NCI-H146 treated with DMSO at 0.1 percent for 48 hours (cell line): ENCODE data around the gene SCGB3A1.

Experiments
- DNase-seq: peaks from one replicate; lab custom pipeline; 2025; ENCODE audit not compliant: unreplicated experiment; lab: John Stamatoyannopoulos, UW

Gene SCGB3A1, protein sequence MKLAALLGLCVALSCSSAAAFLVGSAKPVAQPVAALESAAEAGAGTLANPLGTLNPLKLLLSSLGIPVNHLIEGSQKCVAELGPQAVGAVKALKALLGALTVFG

DNA sequence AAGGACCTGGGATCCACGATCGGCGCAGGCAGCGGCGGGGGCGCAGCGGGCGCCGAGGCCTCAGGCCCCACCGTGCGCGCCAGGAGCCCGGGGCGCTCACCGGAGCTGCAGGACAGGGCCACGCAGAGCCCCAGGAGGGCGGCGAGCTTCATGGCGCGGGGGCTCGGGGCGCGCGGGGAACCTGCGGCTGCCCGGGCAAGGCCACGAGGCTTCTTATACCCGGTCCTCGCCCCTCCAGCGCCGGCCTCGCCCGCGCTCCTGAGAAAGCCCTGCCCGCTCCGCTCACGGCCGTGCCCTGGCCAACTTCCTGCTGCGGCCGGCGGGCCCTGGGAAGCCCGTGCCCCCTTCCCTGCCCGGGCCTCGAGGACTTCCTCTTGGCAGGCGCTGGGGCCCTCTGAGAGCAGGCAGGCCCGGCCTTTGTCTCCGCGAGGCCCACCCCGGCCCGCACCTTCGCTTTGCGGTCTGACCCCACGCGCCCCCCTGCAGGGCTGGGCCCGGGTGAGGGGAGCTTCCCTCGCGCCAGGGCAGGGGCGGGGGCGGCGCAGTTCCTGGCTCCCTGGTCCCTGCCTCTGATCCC, at the start of gene SCGB3A1:
Gene SCGB3A1, minus strand, starts transcription at position 189 of the 577 bp plus-strand sequence. Its CDS starts 37 bp downstream, at position 152.
- DNase-seq, result no peak

DNA sequence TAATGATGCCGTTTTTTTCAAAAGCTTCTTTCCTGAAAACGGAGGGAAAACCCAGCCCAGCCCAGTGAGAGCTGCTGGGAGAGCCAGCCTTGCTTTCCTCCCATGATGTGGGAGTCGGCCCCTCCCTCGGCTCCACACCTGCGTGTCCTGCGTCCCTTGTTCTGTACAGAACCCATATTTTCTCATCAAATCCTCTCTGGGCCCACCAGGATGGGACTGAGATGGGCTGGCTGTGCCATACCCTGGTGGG, 49.2 kb upstream of the SCGB3A1 start:
- no peak for DNase-seq

DNA sequence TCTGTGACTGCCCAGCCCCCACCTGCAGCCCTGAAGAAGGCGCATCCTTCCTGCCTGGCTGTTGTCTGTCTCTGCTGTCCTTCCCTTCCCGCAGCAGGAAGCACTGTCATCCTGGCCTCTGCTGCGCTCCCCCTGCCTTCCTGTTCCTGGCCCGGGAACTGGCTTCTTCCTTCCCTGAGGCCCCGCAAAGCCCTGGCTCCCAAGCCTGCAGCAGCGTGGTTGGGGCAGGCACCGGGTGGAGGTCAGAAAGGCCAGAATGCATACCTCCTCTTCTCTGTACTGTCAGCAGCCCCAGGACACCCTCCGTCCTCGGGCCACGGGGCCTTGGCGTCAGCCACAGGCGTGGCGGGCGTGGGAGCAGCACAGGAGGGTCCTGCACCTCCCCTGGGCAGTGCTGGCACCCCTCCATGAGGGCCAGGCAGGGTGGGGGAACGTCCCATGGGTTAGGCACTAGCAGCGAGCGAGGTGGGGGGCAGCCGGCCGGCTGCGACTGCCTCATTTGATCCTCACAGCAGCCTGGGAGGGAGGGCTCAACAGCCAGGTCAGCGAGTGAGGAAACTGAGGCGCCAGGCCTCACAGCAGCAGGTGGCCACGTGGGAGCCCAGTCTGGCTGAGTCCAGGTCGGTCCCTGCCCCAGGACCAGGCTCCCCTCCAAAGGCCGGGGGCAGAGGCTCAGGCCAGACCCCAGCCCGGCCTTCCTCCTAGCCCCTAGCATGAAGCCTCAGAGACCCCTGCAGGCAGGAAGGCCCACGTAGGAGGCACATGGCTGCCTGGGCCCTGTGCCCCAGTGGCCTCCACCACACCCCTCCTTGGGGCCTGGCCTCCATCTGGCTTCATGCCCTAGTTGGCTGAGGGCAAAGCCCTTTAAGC, 48.7 kb upstream of the SCGB3A1 start:
- no peak for DNase-seq

DNA sequence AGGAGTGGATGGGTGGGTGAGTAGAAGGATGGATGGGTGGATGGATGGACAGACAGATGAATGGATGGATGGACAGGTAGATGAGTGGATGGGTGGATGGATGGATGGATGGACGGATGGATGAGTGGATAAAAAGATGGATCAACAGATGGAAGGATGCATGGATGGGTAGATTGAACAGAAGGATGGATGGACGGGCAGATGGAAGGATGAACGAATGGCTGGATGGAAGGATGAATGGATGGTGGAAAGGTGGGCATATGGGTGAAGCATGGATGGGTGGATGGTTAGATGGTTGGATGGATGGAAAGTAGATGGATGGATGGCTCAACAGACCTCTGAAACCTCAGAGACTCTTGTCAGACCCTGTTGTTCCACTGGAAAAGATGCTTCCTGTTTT, 48.0 kb upstream of the SCGB3A1 start:
- no peak for DNase-seq

DNA sequence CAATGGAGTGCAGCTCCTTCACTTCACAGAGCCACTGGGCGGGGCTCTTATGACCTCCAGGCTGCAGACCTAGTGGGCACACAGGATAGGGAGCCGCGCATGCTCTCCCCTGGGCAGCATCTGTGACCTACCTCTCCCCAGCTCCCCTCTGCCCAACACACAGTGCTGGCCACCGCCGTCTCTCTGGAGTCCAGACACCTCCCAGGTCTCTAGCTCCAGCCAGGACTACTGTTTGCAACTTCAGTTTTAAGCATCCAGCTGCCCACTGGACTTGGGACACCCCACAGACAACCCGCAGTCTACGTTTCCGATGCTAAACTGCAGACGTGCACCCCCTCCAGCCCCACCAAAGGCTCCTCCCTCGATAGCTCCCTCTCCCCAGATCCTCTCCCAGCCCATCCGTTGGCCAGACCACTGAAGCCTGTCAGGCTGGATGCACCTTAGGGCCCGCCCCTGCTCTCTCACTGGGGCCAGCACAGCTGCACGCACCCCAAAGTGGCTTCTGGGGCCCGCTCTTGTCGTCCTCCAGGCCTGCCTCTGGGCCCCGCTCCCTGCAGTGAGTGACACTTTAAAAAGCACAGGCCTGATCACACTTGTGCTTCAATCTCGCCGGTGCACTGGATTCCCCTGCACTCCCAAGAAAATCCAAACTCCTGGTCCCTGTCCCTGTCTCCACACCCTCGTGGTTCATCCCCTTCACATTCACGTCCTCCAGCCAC, 46.8 kb upstream of the SCGB3A1 start:
- DNase-seq, result no peak

DNA sequence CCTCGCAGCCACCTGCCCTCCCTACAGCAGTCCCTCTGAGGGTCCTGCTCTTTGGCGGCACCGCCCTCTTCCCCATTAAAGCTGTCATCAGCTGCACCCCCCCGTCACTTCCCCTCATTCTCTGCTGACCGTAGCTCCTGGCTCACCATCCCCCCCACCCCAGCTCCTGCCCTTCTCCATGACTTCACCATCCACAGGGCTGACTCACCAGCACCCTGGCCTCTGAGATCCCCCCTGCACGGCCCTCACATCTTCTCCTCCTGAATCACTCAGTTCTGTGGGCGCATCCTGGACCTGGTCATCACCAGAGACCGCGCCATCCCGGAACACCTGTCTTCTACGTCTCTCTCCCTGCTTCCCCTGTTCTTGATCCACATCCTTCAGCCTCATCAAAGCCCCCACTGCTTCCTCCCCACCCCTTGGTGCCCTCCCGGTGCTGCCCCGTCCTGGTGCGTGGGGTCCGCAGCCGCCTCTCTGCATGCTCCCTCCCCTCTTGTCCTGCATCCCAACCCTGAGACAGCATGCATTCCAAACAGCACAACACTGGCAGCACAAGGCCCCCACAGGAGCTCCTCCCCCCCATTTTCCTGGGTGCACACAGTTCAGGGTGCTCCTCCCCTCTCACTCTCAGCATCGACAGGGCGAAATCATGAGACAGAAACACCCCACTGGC, 45.2 kb upstream of the SCGB3A1 start:
- no peak for DNase-seq

DNA sequence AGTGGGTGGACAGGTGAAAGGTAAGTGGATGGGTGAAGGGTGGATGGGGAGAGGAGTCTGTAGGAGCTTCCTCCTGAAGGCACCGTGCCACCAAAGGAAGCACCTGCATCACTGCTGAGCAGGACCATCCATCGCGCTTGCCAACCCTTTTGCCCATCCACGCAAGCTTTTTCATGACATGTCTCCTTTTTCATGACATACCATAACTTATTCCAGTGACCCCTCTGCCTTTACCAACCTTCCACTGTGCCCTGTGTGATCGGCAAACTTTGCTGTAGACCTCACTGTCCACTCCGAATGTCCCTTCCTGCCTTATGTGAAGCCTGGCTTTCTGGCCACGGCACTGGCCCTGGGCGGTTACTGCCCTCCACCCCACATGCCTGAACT, 44.7 kb upstream of the SCGB3A1 start:
- no peak for DNase-seq

DNA sequence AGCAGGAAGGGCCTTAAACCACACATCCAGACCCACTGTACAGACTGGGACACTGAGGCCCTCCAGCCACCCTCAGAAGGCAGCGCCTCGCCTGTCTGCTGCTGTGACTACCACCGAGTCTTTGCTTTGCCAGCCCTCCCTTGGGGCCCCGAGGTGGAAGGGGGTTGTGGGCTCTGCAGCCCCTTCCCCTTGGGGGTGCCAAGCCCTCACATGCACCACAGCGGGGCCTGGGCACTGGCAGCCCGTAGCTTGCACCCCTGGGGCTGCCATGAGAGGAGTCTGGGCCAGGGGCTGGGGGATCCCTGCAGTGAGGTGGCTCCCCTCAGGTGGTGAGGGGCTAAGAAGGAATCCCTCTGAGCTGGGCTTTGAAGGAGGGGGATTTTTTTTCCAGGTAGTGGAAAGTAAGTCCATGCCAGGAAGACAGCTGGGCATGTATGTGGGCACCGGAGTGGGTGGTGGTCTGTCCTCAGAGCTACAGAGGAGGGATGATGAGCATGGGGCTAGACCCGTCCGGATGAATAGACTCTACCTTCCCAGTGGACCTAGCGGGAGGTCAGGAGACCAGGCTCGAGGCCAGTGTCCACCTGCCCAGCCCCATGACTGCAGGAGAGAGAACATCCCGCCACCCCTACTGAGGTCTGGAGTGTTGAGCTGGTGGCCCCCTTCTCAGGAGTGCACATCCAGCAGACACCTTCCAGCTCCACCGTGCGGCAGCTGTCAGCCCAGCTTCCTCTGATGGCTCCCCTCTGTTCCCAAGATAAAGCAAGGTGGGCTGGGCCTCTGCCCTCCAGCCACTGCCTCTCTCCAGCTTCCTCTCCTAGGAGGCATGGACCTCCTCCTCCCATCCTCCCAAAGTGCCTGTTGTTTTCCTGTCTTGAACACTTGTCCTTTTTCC, 42.2 kb upstream of the SCGB3A1 start:
- DNase-seq, result no peak

DNA sequence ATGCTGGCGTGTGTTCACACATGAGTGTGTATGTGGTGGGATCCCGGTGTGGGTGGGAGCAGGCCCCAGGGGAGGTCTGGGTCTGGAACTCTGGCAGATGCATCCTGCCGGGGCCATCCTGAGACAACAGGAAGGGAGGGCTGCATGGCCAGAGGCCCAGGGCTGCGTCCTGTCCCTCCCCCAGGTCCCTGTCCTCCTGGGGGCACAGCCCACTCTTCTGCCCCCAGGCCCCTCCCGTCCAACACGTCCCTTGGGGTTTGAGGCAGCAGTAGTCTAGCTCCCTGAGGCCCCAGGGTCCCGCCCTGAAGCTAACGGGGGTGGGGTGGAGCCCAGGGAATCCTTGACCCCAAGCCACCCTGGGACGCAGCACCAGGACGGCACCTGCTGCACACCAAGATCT, 41.5 kb upstream of the SCGB3A1 start:
- no peak for DNase-seq

DNA sequence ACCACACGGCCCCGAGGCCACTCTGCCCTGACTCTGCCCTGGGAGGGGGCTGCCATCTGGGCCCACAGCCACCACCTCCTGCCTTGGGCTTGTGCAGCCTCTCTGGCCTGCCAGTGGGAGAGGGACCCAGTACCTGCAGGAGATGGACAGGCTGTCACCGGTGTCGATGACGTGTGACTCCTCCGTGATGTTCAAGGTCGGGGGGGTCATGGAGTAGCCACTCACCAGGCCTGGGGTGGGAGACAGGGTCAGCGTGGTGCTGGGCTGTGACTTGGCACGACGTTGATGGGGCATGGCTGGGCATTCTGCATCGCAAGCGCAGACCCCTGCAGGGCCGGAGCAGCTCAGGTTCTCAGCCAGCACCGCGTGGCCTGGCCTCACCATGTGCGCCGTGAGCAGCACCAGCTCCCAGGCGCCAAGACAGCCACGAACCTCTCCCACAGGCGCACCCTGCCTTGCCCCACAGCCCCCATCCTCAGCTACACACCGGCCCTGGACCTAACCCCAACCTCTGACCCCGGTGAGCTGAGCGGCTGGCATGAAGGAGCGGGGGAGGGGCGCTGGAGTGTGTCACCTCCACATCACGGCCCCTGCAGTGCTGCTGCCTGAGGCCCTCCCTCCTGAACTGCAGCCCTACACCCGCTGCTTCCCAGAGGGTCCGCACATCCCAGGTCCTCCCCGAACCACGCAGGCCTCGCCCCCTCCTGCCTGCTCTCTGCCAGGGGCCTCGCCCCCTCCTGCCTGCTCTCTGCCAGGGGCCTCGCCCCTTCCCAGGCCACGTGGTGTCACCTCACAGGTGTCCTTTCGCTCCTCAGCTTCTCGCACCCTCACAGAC, 40.5 kb upstream of the SCGB3A1 start:
- DNase-seq, result no peak

DNA sequence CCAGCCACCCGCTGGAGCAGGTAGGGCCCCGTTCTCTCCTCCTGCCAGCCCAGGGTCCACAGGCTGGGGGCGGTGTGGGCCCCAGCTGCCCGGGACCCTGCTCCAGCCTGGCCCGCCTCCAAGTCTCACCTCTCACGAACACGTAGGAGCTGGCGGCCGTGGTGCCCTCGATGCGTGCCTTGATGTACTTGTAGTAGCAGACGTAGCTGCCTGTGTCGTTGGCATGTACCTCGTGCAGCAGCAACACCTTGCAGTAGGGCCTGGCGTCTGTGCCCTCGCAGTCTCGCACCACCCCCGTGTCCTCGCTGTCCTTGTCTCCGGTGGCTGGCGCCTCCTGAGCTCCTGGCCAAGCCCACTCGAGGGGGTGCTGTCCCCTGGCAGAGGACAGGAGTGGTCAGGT, 39.1 kb upstream of the SCGB3A1 start:
- no peak for DNase-seq

DNA sequence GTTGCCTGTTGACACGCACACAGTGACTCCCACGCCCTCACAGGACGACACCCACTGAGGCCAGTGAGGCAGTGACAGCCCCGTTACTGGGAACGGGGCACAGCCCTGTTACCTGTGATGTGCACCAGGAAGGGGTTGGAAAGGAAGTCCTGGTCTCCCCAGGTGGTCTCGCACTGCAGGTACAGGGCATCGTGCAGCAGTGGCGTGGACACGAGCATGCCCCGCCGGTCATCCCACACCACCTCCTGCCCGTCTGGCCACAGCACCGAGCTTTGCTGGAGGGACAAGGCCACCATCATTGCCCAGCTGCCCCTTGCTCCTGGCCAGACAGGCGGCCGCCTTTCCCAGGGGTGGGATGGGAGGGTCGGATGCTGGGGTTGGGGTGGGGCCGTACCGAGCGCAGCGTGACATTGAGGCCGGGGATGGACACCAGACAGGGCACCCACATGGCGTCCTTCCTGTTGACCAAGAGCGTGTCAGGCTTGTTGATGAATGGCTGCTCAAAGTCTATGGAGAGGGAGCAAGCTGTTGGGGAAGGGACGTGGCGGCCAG, 38.6 kb upstream of the SCGB3A1 start:
- no peak for DNase-seq

DNA sequence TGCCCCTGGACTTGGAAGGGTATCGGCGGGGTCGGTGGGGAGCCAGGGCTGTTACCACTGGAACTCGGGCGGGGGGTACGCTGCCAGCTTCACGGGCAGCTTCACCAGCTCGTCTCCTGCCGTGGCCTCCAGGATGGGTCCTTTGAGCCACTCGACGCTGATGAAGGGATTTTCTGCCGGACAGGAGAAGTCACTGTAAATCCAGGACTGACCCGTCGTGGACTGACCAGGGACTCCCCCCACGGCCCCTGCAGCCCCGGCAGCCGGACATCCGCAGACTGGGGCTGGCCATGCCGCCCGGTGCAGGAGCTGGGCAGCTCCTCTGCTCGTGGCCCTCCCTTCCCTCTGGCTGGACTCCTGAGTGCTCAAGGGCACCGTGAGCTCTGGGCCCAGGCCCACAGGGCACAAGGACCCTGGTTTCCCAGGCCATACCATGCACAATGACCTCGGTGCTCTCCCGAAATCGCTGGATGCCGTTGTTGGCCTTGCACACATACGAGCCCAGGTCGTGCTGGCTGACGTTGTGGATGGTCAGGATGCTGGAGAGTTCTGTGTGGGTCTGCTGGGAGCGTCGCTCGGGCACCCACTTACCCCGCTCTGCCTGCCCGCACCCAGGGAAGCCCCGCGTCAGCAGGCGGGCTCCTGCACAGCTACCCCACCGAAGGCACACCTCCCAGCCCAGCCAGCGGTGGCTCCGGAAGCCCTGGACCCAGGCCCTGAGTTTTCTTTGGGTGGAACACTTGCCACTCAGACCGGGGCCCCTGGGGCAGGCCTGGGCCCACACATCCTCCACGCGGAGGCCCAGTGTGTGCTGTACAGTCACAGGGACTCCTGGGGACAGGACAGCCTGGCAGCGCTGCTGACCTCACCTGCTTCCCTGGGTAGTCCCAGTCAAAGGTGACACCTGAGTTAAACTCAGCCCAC, 37.8 kb upstream of the SCGB3A1 start:
- DNase-seq, result no peak

DNA sequence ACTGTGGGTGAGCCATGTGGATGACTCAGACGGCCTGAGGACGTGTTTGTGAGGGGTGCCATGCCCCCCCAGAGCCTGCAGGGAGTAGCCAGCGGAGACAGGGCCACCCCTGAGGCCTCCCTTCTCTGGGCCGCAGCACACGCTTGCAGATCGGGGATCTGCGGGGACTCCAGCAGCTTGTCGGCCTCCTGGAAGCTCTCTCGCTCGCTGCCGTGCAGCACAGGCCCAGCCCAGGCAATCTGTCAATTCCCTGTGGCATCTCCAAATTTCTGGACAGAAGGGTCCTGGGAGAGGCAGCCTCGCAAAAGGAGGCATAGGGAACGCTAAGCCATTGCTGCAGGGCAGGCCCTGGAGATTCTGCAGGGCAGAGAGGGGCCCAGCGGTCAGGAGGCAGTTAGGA, 36.9 kb upstream of the SCGB3A1 start:
- no peak for DNase-seq

DNA sequence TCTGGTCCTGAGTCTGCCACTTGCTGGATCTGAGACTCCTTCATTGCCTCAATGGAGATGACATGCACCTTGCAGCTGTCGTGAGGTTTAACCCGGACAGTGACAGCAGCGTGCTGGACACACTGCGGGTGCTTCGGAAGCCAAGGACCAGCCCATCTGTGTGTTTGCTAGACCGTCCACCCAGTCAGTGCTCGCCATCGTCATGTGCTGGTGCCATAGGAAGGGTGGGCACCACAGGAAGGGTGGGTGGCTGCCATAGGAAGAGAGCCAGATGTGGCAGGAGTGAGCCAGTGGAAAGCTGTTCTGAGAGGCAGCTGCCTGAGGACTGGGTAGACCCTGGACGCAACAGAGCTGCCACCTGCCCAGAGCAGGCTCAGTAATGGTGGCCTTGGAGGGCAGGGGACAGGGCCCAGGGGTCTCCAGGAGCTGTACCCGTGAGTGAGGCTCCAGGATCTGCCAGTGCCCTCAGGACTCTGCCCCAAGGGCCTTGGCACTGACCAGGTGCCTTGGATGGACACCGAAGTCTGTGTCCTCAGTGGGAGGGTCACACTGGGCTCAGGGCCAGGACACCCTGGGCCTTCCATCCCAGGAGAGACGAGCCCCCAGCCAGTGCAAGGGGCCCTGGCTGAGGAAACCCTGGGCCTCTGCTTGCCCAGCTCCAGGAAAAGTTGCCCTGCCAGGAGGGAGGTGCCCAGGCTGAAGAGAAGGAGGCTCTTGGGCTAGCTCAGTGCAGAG, 36.3 kb upstream of the SCGB3A1 start:
- no peak for DNase-seq

DNA sequence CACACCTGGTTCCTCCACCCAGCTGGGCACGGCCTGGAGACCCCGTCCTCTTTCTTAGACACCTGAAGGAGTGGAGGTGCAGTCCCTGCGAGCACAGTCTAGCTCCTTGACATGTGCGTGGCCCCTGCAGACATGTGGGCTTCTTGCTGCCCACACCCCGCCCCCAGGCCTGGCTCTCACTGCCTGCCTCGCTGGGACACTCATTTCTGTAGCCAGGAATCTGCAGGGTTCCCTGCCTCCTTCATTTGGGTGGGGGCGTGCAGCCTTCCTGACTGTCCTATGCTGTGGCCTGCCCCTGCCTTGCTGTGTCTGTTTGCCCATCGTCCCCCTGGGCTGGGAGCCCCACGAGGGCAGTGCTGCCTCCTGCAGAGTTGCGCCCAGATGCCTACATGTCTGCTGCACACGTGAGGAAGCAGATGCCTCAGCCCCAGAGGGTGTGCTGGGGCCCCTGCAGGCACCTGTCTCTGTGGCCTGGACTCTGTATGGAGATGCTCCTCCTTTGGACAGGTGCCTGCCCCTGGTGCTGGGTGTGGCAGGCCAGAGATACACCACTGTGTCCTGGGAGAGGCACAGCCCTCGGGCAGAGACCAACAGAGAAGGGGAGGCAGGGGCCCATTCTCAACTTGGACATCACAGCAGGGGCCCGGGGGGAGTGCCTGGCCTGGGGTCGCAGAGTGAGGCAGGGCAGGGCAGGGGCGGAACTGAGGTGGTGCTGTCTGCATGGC, 35.5 kb upstream of the SCGB3A1 start:
- DNase-seq, result no peak
